HL-60/S4 (cell line): ENCODE data around the gene SLC36A1.
"Not testable (repeated sequence)": the region's sequence is repeated elsewhere in the genome, so short reads cannot be mapped to it uniquely, and the experiment has no call there.

ENCODE experiments used
- in situ Hi-C: fragments of 300-500 bp; cut with MboI; formaldehyde crosslinking; loops from 2 replicates; pipeline ENCODE4 v1.14.3; 2022; ENCODE audit warnings: low sequenced_read_pairs

The SLC36A1 gene

DNA sequence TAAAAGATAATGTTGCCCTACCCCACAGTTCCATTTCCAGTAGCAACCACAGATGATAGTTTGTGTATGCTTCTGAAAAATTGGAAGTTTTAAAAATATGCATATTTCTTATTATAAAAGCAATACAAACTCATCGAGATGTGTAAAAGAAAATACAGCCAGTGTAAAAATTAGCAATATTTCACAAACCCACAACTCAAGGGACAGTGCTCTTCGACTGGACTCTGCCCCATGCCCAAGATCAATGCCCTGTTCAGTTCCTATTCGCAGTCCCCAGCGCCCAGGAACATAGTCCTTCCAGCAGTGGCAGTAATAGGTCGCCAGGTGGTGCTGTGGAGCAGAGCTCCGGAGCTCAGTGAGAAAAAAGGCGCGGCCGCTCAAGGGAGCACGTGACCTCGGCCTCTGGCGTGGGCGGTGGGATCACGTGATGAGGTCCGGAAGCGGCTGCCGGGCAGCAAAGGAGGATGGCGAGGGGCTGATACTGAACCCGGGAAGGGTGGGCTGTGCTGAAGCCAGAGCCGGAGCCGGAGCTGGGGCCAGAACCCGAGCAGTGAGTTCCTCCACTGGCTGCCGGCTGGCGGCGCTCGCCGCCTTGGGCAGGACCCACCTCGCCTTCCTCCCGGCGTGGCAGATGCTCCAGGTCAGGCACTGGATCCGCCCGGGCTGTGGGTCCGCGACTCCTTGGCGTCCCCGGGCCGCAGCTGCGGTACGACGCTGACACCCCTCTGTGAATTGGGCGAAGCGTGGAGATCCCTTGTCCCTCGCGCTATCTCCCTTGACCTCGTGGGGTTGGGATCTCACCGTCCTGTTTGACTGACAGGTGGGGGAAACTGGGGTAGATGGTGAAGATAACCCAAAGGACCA, at the start of gene SLC36A1:
TSS of gene SLC36A1 (plus strand) at position 430 of the 864 bp plus-strand sequence. CDS start 11,190 bp downstream, outside the sequence.
- in situ Hi-C loops = loop anchor here (5.0 kb wide), 1 partner anchor 55 kb away; no protein-coding TSS in a partner anchor

DNA sequence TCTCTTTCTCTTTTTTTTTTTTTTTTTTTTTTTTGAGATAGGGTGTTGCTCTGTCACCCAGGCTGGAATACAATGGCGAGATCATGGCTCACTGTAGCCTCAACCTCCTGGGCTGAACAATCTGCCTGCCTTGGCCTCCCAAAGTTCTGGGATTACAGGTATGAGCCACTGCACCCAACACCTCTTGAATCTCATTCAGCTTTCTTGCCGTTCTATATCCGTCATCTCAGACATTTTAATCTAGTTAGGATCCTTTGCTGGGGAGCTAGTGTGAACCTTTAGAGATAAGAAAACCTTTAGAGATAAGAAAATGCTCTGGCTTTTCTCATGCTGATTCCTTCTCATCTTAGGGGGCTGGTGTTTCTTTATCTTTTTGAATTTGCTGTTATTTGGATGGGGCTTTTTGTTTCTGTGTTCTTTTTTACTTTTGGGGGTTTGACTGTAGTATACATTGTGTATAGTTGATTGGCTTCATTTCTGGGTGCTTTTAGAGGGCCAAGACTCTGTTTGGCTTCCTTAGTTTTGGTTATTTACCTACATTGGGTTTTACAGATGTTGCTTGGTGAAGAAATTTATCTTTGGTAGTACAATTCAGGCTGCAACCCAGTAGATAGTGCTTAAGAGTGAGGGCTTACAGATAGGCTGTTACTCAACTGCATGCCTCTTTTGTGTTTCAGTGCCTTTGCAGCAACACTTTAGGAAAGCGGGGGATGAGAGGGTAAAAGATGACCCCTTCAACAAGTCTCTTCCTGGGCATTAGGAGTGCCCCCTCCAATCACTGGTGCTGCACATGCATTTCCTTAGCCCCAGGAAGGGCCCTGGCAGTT, 41.9 kb upstream of the SLC36A1 start:
- in situ Hi-C loops = no loop called here

DNA sequence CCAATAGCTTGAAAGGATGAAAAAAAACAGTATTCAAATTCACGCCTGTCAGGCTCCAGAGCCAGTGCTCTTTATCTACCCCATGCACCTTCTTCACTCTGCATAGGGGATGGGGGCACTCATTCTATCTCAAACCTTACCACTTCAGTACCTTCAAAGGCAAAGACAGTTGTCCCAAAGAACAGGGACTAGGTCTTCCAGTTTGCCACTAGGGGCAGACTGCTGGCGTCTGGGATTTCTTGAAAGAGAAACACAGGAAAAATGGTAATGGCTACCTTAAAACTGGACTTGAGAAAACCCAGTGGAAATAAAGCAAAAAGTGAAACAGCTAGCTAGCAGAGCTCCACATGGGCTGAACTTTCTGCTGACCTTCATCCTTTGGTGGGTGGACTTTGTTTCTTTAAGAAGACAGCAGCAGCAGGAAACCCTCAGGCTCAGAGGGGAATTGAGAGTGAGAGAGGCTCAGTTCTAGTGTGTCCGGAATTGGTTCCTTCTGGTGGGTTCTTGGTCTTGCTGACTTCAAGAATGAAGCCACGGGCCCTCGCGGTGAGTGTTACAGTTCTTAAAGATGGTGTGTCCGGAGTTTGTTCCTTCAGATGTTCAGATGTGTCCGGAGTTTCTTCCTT, 41.0 kb upstream of the SLC36A1 start:
- in situ Hi-C loops = no loop called here

DNA sequence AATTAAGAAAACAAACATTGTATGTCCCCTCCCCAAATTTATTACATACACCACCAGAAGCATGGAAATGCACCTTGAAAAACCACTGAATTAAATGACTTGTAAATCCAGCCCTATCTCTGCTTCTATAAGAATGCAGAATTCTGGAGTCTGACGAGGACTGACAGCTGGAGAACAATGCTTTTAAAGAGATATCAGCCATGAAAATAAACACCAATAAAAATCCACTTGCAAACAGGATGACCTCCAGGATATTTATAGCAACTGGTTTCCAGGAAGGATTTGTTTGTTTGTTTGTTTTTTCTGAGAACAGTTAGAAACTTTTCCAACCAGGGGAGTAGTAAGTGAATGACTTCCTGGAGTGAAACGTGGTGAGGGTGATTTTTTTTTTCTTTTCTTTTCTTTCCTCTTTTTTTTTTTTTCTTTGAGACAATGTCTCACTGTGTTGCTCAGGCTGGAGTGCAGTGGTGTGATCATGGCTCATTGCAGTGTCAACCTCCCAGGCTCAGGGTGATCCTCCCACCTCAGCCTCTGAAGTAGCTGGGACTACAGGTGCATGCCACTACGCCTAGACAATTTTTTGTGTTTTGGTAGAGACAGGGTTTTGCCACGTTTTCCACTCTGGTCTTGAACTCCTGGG, 38.7 kb upstream of the SLC36A1 start:
- in situ Hi-C loops = no loop called here

DNA sequence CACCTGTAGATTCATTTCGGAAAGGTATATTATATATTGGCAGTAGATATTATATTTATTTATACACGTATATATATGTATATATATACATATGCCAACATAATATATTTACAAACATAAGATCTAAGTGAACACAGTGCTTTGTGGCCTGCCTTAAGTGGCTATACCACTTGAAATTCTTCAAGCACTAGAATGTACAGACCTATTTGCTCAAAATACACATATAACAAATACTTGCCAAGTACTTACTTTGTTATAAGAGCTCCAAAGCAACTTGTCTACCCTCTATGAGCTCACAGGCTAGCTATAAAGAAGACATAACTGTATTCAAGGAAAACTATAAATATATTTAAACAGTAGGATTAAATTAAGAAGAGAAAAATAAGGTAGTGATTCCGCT, 33.6 kb upstream of the SLC36A1 start:
- in situ Hi-C loops = no loop called here

DNA sequence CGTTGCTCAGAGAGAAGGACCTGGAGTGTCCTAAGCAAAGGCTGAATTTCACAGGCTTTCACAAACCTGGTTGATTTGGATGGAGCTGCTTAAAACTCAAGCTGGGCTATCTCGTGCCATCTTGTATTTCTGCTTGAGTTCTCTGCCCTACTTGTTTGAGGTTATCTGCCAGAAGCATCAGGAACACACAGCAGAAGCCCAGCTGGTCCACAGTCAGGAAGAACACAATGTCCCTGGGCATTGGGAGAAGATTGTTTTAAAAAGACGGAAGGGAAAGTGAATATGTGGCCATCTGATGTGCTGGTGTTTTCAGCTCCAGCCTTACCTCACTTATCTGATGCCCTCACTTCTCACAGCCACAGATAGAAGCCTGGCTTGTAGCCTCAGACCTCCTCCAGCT, 32.9 kb upstream of the SLC36A1 start:
- in situ Hi-C loops = no loop called here

DNA sequence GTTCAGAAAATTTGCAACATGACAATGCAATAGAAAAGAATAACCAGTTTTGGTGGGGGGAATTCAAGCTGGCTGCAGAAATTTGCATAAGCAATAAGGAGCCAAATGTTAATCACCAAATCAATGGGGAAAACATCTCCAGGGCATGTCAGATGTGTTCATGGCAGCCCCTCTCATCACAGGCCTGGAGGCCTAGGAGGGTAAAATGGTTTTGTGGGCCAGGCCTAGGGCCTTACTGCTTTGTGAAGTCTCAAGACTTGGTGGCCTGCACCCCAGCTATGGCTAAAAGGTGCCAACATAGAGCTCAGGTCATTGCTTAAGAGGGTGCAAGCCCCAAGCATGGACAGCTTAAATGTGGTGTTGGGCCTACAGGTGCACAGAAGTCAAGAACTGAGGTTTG, 29.7 kb upstream of the SLC36A1 start:
- in situ Hi-C loops = no loop called here

DNA sequence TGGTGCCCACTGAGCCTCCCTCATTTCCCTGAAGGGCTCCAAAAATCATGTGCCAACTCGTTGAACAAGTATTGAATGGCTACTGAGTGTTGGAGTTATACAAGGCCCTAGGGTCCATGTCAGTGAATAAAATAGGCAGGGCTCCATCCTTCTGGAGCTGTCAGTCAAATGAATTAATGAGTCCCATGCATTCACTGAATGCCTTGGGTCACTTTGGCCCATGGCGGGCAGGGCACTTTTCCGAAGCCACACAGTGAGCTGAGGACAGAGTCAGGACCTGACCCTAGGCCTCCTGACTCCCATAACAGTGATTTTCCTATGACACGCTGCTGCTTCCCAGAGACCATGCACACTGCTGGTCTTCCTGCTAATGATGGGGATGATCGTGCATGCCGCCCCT, 27.3 kb upstream of the SLC36A1 start:
- in situ Hi-C loops = no loop called here

DNA sequence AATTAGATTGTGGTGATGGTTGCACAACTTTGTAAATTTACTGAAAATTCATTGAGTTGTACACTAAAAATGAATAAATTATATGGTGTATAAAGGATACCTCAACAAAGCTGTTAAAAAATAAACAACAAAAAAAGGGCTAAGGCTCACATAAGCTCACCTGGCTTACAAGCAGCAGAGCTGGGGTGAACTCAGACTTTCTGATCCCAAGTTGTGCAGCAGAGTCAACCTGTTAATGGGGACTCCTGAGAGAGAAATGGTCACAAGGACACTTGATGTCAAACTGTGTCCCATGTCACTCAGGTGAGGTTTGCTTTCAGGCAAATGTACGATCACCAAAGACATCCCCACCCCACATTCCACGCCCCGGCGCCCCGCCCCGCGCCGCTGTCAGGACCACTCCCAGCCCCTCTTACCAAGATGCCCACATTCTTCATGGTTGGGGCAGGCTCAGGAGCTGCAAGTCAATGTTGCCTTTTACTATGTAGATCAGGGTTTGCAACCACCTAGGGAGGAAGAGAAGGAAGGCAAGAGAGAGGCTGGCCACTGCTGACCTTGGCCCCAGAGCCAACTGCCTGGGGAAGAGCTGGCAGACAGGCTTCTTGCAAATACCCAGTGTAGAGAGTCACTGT, 22.4 kb upstream of the SLC36A1 start:
- in situ Hi-C loops = no loop called here

DNA sequence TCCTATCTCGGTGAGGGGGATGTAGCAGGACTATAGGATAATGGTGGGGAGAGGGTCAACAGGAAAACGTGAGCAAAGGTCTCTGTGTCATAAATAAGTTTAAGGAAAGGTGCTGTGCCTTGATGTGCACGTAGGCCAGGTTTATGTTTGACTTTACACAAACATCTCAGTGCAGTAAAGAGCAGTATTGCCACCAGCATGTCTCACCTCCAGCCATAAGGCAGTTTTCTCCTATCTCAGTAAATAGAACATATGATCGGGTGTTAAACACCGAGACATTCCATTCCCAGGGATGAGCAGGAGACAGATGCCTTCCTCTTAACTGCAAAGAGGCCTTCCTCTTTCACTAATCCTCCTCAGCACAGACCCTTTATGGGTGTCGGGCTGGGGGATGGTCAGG, 21.1 kb upstream of the SLC36A1 start:
- in situ Hi-C loops = not testable (repeated sequence)

DNA sequence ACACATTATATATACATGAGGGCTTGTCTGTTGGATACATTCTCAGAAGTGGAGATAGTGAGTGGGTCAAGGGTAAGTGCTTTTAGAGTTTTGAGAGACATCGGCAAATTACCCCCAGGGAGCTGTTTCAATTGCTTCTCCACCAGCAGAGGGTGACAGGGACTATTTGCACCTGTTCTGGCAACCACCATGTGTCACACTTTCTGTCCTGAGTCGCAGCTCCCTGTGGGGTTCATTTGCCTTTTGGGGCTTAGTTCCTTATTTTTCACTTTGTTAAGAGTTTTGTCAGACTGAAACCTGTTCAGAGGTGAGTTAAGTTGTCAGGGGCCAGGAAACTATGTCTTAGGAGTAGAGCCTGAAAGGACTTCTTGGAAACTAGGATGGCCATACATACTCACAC, 20.1 kb upstream of the SLC36A1 start:
- in situ Hi-C loops = no loop called here

DNA sequence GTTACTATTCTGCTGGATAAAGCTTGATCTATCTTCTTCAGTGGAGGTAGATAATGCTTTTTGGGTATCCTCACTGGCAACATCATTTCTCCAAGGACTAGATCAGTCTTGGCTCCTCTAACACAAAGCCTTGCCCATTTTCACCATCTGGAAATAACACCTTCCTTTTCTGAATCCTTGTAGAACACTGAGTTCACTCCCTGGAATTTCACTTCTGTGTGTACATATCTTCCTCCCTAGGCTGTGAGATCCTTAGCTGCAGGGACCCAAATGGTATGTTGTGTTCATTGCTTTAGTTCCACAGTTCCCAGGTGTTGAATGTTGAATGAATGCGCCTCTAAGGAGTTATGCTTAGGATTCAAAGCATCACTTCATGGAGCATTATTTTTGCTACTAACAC, 16.7 kb upstream of the SLC36A1 start:
- in situ Hi-C loops = no loop called here

DNA sequence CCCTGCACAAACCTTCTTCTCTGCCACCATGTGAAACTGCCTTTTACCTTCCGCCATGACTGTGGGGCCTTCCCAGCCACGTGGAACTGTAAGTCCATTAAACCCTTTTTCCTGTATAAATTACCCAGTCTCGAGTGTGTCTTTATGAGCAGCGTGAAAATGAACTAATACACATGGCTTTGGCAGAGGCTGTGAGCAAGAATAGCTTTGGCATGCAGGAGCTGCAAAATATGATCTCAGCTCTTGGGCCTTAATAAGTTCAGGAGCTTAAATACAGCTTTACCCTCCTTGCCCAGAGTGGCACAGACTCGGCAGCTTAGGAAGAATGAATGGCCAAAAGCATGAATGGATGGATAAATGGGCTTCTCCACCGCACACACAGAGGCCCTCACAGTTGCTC, 15.7 kb upstream of the SLC36A1 start:
- in situ Hi-C loops = no loop called here

DNA sequence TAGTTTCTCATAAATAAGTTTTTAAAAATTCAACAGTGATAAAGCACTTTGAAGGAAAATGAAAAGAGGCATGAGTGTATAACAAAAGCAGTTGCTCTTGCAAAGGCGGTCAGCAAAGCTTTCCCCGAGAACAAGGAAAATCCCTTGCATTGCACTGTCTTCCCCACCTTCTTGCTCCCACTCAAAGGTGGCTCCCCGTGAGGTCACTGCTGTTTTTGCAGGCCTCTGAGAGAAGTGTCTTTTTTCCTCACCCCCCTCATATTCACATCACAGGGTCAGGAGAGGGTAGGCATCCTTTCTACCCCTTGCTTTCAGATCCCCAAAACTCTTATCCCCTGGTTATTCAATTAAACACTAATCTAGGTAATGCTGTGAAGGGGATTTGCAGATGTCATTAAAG, 15.2 kb upstream of the SLC36A1 start:
- in situ Hi-C loops = no loop called here

DNA sequence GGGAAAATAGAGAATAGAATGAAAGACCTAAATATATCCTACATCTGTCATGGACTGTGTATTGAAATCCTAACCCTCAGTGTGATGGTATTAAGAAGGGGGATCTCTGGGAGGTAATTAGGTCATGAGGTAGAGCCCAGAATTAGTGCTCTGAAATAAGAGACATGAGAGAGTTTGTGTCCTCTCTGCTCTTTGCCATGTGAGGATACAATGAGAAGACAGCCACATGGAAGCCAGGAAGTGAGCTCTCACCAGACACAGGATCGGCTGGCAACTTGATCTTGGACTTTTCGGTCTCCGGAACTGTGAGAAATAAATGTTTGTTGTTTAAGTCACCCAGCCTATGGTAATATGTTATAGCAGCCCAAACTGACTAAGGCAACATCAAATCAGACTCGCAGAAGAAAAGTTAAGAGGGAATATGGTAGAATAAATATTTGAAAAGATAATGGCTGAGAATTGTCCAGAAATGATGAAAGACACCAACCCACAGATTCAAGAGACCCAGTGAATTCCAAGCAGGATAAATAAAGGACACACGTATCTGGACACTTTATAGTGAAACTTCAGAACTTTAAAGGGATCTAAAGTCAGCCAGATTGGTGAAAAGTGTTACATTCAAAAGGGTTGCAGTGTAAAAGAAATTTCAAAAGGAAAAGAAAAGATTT, 12.7 kb upstream of the SLC36A1 start:
- in situ Hi-C loops = no loop called here

DNA sequence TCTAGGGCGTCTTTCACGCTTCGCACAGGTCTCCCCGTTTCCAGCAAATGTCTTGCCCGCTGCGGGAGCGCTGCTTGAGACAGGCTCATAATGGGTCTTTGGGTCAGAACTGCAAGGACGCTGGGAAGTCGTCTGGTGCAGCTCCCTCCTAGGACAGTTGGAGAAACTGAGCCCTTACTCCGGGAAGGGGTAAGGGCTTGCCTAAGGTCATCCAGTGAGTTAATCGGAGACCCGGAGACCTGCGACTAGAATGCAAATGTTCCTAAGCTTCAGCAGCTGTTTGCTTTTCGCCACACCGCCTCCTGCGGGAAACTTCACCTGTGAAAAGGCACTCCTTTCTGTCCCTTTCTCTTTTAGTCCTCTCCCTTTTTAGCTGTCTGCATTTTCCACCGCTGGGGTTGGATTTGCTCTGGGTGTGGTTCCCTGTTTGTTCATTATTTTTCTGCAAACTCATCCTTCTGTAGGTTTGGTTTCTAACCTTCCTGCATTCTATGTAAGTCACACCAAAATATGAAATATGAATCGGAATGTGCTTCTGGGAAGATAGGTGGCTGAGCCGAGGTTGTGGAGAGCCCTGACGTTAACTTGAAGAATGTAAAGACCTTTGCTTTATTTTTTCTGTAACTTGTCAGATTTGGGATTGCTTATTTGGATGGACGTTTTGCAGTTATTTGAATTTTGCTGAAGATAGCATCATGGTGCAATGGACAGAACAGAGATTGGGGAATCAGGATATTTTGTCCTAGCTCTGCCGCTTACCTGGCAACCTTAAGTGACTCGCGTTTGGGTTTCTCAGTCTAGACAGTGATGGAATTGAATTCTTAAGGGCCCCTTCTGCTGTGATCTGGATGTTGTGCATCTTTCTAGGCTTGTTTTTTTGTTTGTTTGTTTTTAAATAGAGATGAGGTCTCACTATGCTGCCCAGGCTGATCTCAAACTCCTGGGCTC, 909 bp downstream of the SLC36A1 start:
- in situ Hi-C loops = loop anchor here (5.0 kb wide), 1 partner anchor 54 kb away; no protein-coding TSS in a partner anchor

DNA sequence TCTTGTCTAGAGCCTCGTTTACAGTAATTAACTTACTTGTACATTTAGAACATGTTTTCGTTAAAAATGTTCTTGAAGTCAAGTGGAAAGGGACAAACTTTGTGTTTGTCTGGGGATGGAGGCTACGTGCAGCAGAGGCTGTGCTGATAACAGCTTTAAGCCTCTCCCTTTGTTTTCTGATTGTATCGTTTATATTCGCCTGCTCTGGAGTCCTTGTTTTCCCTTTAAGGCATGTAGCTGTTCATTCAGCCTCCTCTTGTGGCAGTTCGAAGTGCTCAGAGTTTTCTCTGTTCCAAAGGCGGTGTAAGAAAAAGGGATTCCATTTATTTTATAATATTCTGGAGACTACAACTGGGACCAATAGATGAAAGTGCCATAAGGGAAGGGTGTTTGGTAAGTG, 1.9 kb downstream of the SLC36A1 start:
- in situ Hi-C loops = loop anchor here (5.0 kb wide), 1 partner anchor 53 kb away; no protein-coding TSS in a partner anchor

DNA sequence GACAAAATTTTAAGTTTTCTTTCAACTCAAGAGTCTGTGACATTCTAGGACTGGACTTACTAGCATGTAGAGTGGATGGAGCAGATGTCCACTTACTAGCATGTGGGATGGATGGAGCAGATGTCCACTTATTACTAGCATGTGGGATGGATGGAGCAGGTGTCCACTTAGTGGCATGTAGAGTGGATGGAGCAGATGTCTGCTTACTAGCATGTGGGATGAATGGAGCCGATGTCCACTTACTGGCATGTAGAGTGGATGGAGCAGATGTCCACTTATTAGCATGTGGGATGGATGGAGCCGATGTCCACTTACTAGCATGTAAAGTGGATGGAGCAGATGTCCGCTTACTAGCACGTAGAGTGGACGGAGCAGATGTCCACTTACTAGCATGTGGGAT, 2.4 kb downstream of the SLC36A1 start:
- in situ Hi-C loops = loop anchor here (5.0 kb wide), 1 partner anchor 52 kb away; no protein-coding TSS in a partner anchor

DNA sequence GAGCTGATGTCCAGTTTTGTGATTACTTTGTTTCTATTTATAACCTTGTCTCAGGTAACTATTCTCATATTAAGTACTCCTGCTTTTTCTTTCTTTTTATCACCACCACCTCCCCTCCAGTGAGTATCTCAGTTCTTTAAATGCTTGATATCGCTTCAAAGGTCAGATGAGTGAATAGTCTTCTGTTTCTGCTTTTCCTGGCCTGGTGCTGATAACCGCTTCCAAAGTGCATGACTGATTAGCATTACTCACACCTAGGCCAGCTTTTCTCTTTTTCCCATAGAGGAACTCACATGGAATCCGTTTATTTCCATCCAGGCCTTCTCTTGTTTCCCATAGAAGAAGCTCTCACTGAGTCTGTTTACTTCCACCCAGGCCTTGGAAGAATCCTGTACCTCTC, 3.2 kb downstream of the SLC36A1 start:
- in situ Hi-C loops = no loop called here
